Stimulated activated CD8-positive, alpha-beta memory T cell treated with anti-CD3 and anti-CD28 coated beads, Interleukin-4, amount 100 ng/mL, for 1 hour (primary cell): ENCODE data around the gene LOXL4.

Experiments used
- DNase-seq, 2 donors: peaks; one replicate each; pipeline ENCODE4 v3.0.0-alpha.2; 2020; ENCODE audit warnings: low read depth in 2 of 2, low spot score in 1 of 2

The LOXL4 gene

GRCh38 chr10:98265403-98266378, 2.3 kb downstream of the LOXL4 start:
- DNase-seq = no peak

- no peak for DNase-seq
These were observed 3.5 kb downstream of the LOXL4 start for GRCh38 chr10:98264378-98265065.

GRCh38 chr10:98263088-98263487, 4.9 kb downstream of the LOXL4 start:
- no peak for DNase-seq

GRCh38 chr10:98262571-98262970, 5.4 kb downstream of the LOXL4 start:
- DNase-seq = no peak

GRCh38 chr10:98261436-98262277, 6.3 kb downstream of the LOXL4 start:
- DNase-seq = no peak

- no peak for DNase-seq
These were observed 7.2 kb downstream of the LOXL4 start for GRCh38 chr10:98260752-98261151.

GRCh38 chr10:98260350-98260749, 7.6 kb downstream of the LOXL4 start:
- DNase-seq = no peak

GRCh38 chr10:98259606-98260315, 8.2 kb downstream of the LOXL4 start:
- DNase-seq = no peak

GRCh38 chr10:98258683-98259454, 9.1 kb downstream of the LOXL4 start:
- DNase-seq = no peak

GRCh38 chr10:98257961-98258360, 10.0 kb downstream of the LOXL4 start:
- DNase-seq = no peak

- no peak for DNase-seq
These were observed 10.8 kb downstream of the LOXL4 start for GRCh38 chr10:98257198-98257597.

- DNase-seq = no peak
These were observed 11.3 kb downstream of the LOXL4 start for GRCh38 chr10:98256692-98257091.

GRCh38 chr10:98255146-98255877, 12.7 kb downstream of the LOXL4 start:
- DNase-seq = no peak

- no peak for DNase-seq
These were observed 13.6 kb downstream of the LOXL4 start for GRCh38 chr10:98254234-98254974.

GRCh38 chr10:98253499-98253898, 14.5 kb downstream of the LOXL4 start:
- no peak for DNase-seq

- DNase-seq = no peak
These were observed 15.5 kb downstream of the LOXL4 start for GRCh38 chr10:98252464-98252863.

- no peak for DNase-seq
These were observed 16.6 kb downstream of the LOXL4 start for GRCh38 chr10:98251399-98251798.

GRCh38 chr10:98249134-98249533, 18.9 kb downstream of the LOXL4 start:
- no peak for DNase-seq

GRCh38 chr10:98248018-98248417, 20.0 kb downstream of the LOXL4 start:
- no peak for DNase-seq
